ENCODE data around the gene ZNF91.
A peak's percentile ranks its signal among the peaks of the same experiment; 100 is the strongest.

DNA sequence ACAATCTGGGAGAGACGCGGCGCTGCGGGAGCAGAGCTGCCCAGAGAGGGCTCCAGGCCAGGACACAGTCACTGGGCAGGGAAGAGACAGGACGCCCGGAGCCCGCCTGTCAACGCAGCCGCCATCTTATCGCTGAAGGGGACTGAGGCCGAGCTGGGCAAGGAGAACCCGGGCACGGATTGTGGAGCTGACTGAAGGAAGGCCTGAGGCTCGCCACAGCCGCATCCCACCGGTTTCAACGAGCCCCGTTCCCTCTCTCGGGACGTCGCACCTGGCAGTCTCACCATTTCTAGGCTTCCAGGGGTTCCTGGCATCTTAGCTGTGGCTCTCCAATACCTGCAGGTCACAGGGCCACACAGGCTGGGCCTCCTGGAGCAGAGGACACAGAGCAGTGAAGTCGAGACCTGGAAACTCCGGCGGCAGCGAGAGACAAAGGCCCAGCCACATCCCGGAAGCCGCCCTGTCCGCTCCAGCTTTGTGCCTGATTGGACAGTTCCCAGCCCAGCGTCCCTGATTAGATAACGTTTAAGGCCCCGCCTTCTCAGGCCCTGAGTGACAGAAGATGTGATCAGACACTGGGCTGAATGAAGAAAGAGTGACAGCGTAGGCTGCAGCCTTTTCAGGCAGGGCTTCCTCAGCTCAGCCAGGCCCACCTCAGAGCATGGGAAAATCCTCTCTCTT lies at the start of gene ZNF91:
- TF ChIP-seq, protein P1, sequence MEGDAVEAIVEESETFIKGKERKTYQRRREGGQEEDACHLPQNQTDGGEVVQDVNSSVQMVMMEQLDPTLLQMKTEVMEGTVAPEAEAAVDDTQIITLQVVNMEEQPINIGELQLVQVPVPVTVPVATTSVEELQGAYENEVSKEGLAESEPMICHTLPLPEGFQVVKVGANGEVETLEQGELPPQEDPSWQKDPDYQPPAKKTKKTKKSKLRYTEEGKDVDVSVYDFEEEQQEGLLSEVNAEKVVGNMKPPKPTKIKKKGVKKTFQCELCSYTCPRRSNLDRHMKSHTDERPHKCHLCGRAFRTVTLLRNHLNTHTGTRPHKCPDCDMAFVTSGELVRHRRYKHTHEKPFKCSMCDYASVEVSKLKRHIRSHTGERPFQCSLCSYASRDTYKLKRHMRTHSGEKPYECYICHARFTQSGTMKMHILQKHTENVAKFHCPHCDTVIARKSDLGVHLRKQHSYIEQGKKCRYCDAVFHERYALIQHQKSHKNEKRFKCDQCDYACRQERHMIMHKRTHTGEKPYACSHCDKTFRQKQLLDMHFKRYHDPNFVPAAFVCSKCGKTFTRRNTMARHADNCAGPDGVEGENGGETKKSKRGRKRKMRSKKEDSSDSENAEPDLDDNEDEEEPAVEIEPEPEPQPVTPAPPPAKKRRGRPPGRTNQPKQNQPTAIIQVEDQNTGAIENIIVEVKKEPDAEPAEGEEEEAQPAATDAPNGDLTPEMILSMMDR (IDR thresholded peaks at IDR 0.05; ENCODE audit: poor library complexity, severe bottlenecking) = peak; percentile 11
- TF ChIP-seq, protein P2, sequence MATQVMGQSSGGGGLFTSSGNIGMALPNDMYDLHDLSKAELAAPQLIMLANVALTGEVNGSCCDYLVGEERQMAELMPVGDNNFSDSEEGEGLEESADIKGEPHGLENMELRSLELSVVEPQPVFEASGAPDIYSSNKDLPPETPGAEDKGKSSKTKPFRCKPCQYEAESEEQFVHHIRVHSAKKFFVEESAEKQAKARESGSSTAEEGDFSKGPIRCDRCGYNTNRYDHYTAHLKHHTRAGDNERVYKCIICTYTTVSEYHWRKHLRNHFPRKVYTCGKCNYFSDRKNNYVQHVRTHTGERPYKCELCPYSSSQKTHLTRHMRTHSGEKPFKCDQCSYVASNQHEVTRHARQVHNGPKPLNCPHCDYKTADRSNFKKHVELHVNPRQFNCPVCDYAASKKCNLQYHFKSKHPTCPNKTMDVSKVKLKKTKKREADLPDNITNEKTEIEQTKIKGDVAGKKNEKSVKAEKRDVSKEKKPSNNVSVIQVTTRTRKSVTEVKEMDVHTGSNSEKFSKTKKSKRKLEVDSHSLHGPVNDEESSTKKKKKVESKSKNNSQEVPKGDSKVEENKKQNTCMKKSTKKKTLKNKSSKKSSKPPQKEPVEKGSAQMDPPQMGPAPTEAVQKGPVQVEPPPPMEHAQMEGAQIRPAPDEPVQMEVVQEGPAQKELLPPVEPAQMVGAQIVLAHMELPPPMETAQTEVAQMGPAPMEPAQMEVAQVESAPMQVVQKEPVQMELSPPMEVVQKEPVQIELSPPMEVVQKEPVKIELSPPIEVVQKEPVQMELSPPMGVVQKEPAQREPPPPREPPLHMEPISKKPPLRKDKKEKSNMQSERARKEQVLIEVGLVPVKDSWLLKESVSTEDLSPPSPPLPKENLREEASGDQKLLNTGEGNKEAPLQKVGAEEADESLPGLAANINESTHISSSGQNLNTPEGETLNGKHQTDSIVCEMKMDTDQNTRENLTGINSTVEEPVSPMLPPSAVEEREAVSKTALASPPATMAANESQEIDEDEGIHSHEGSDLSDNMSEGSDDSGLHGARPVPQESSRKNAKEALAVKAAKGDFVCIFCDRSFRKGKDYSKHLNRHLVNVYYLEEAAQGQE (IDR thresholded peaks at IDR 0.05; ENCODE audit: borderline replicate concordance) = peak; percentile 98
- no peak for TF ChIP-seq SMC3 (conservative IDR thresholded peaks at IDR 0.05; ENCODE audit: poor library complexity)
- TF ChIP-seq MXI1 (conservative IDR thresholded peaks at IDR 0.05; ENCODE audit: poor library complexity, severe bottlenecking) = peak; percentile 58
- TF ChIP-seq POLR2AphosphoS5 (IDR thresholded peaks at IDR 0.05) = peak; percentile 99
- TF ChIP-seq EZH2 (IDR thresholded peaks at IDR 0.05; ENCODE audit: borderline replicate concordance, insufficient read depth, low read length, poor library complexity, severe bottlenecking) = no peak
- TF ChIP-seq EP300 (conservative IDR thresholded peaks at IDR 0.05; ENCODE audit: poor library complexity, severe bottlenecking) = peak; percentile 78
- peak; percentile 38 for TF ChIP-seq RAD21 (conservative IDR thresholded peaks at IDR 0.05)
